ENCODE data around the gene REG1B.

The REG1B gene, protein sequence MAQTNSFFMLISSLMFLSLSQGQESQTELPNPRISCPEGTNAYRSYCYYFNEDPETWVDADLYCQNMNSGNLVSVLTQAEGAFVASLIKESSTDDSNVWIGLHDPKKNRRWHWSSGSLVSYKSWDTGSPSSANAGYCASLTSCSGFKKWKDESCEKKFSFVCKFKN

DNA sequence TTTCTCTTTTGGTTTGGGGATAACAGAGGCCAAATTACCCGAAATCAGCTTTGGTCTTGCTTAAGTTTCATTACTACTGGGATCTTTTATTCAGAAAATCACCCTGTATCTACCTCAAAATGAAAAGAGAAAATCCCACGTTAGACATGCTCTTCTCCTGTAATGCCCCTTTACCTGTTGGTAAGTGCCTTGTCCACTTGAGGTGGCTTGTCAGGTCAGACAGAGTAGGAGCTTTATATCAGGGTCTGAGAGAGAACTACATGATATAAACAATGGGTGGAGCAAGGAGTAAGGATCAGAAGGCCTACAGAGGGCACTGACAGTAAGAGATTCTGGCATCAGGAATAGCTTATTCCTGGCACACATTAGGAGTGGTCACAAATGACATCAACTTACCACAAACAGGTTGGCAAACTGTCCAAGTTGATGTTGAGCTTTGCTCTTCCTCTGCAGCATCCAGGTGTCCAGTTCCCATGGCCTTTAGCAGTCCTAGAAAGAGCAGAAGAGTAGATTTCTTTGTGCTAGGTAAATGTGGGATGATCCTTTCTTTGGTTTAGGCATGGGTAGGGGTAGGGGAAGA lies at the start of gene REG1B:
TSS of gene REG1B (minus strand) at position 209 of the 580 bp plus-strand sequence. CDS start 381 bp downstream, outside the sequence.
- no peak for DNase-seq

DNA sequence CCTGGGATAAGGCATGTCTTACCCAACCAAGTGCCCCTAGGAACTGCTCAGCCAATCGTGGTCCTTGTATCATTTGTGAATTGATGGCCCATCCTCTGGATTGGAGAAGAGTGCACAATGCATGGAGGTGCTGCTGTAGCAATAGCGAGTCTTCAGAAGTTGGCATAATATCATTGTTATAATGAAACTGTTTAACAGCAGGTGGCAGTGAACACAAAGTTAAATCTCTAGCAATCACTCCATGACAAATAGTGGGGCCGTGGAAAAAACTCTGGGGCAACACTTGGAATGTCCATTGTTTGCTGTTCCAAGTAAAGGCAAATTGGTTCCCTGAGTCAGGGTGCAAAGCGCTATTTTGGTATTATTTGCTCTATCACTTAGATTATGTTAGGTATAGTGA lies 43.9 kb upstream of the REG1B start:
- no peak for DNase-seq

DNA sequence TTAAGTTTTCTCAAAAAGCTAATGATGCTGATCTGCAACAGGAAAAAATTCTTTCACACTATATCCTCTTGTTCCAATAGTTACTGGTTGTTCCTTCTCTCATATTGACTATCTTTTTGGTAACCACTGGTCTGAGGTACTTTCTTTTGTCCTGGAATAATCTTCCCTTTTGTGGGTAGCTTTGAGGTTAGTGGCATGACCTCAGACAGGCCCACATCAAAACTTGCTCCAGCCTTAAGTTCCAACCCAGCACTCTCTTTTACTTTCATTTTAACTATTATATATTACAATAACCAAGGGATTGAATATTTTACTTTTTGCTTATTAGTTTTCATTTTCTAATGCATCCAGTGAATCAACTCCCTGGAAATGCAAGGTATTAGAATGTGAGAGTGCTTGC lies 42.0 kb upstream of the REG1B start:
- no peak for DNase-seq

DNA sequence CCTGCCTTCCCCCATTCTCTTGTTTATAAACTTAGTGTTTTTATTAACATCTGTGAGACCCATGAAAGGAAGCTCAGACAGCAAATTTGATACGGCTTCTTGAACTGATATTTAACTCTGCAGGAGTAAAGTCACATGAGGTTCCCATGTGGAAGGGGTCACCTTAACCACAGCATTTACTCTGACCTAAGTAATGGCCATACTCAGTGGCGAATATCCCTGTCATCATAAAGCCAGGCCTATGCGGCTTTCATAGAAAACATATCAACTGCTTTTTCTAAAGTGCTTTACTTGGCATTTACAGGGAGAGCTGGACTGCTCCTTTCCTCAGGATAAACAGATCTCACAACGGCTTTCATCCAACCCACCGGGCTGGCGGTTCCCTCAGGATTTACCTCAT lies 41.5 kb upstream of the REG1B start:
- no peak for DNase-seq

DNA sequence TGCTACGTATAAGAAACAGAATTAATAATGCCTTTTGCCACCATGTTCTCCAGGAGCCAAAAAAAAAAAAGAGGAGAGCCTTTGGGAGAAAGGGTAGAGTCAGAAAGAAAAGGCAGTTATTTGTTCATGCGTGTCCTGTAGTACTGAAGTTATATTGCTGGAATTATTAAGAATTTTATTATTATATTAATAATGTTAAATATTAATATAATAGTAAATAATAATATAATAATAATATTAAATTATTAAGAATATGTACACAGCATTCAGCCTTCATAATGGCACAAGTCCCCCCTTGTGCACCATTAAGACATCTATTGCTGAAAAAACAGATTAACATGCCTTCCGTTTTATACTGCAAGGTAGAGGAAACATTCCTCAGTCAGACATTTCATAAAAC lies 40.6 kb upstream of the REG1B start:
- DNase-seq: no peak

DNA sequence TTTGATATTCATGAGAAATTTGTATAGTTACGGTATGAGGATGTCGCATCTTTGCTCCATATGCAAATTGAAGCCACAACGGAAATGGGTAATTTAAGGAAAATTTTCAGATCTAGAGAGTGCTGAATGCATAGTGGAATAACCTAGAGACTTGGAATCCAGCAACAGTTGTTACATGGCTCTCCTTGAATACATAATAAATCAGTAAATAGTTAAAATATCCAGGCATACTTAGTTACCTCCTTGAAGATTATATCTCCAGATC lies 37.9 kb upstream of the REG1B start:
- no peak for DNase-seq

DNA sequence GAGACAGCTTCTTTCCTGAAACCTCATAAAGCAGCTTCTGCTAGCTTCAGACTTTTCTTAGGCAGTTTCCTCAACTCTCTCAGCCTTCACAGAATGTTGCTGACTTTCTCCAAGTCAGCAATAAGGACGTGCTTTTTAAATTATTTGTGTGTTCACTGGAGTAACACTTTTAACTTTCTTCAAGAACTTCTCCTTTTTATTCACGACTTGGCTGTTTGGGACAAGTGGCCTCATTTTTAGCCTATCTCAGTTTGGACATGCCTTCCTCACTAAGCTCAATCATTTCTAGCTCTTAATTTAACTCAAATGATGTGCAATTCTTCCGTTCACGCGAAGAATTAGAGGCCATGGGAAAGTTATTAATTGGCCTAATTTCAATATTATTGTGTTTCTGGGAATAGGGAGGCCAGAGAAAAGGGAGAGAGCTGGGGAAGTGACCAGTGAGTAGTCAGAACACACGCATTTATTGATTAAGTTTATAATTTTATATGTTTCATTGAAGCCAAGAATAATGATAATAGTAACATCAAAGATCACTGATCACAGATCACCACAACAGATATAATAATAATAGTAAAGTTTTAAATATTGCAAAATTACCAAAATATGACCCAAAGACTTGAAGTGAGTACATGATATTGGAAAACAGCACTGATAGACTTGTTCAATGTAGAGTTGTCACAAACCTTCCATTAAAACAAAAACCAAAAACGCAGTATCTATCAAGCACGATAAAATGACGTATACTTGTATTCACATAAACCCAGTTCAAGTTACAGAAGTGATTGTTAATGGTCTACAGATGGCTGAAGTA lies 37.3 kb upstream of the REG1B start:
- no peak for DNase-seq

DNA sequence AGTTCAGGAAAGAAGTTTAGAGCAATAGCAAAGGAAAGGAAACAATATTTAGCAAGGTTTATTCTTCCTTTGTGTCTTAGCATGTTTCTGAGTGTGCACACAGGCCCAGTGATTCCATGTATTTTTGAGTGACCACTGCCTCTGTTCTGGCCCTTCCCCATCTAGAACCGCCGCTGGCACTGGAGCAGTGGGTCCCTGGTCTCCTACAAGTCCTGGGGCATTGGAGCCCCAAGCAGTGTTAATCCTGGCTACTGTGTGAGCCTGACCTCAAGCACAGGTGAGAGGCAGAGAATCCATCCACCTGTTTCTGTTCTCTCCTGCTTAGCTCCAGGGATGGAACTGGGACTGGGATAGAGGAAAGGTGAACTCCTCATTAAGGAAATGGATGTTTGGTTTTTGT lies 34.9 kb upstream of the REG1B start:
- DNase-seq: no peak

DNA sequence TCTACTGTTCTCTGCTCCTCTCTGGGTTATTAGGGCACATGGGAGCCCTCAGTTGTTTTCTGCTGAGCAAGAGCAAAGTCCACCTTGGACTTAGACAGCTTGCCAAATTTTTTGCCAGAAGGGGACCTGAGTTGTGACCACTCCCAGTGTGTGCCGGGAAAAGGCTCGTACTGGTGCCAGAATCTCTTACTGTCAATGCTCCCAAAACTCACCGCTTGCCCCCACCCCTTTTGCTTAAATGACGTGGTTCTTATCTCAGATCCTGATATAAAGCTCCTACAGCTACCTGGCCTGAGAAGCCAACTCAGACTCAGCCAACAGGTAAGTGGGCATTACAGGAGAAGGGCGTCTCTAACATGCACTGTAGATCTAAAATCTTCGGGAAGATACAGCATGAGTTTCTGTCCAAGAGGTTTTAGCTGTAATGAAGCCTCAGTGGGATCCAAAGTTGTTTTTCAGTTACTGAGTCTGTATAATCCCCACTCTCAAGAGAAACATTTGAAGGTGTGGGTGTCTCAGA lies 32.5 kb upstream of the REG1B start, which contains the start of gene REG1A:
TSS of gene REG1A (plus strand) at position 295 of the 520 bp plus-strand sequence. CDS start 374 bp downstream, outside the sequence.
- DNase-seq: no peak

DNA sequence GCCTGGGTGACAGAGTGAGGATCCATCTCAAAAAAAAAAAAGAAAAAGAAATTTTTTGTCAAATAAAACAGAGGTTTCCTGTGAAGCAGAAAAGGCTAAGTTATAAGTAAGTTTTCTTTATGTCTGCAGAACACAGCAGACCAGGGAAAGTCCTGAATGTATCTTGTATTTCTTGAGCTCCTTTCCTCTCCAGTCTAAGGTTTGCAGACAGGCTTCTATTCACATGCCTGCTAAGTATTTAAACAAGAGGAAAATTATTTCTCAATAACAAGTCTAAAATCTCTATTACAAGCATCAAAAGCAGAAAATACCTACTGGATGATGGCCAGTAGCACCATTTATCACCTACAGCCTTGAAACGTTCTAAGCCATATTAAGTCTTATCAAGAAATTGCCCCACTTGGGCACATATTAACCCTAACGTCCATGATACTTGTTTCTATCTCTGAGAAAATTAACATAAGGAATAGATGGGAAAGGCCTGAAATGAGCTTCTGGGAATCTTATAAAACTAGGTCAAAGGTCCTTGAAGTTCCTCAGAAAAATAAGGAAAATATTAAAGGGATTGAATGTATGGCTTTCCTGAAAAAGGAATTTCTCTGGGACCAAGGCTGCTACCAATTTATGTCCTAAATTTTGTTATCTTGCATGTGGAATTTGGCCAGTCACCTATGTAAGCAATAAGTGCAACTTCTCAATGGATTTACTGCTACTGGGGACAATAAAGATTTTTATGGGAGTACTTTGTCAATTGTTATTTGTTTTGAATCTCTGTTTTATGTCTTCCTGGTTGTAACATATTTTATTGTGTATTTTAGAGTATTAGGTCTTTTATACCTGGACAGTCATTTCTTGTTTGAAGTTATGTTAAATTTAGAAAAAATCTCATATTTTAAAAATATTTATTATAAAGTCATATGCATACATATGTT lies 29.5 kb upstream of the REG1B start:
- no peak for DNase-seq

DNA sequence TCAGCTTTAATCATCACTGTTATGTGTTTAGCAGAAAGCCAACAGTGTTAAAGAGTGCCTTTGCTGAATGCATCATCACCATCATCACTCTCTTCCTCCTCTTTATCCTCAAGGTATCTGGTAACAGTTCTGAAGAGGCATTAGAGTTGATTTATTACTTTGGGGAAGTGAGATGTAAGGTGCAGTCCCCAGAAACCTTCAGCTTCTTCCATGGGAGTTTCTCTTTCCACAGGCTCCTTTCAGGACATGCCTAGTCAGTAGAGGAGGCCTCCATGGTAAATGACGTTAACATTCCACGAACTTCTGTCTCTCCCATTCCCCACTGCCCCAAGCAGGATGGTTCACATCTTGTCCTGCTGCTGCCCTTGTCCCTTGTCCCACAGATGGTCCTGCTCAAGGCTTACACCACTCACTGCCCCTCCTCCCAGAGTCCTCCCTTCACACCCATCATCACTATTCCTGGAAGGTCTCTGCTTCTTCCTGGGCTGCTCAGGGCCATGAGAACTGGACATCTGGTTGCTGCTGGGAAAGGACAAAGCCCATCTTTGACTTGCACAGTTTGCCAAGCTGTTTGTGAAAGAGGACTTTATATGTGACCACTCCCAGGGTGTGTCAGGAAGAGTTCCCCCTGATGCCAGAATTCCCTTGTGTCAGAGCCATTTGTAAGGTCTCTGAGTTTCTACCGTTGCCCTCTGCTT lies 27.2 kb upstream of the REG1B start:
- DNase-seq: no peak

DNA sequence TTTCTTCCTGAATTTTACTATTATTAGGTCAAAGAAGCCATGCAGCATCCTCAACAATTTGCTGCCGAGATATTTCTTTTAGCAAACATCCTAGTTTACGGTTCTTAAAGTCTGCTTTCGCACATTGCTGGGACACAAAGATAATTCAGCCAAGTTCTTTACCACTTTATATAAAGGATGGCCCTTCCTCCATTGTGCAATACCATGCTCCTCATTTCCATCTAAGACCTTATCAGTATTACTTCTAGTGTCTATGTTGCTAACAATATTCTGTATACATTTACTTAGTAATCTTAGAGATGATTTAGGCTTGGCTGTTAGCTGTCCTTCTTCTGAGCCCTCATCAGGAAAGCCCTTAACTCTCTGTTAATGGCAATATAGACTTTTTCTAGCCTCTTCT lies 24.5 kb upstream of the REG1B start:
- no peak for DNase-seq

DNA sequence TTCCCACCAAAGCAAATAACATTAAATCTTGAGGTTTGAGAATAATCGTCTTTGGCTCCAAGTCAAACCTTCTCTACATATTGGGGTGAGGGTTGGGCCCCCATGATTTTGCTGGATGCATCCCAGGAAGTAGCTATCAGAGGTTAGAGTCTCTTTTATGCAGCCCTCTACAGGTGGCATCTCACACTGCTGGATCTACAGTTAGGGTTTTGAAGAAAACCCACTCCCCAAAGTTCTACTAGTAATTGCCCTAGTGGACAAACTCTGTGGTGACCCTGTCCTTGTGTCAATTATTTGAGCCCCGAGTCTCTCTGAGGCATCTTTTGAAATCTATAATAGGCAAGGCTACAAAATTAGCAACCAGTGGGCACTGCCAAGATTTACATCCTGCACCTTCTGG lies 17.5 kb upstream of the REG1B start:
- DNase-seq: no peak

DNA sequence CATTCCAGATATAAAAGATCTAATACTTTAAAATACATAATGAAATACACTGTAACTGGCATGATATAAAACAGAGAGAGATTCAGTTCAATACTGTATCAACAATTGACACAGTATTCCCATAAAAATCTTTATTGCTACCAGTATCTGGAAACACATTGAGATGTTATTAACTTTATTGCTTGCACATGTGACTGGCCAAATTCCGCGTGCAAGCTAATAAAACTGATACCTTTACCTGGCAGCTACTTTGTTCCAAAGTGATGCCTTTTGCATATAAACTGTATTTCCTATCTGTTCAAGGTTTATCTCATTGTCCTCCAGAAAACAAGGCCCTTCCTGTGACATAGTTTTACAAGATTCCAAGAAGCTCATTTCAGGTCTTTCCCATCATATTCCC lies 15.4 kb upstream of the REG1B start:
- DNase-seq: no peak

DNA sequence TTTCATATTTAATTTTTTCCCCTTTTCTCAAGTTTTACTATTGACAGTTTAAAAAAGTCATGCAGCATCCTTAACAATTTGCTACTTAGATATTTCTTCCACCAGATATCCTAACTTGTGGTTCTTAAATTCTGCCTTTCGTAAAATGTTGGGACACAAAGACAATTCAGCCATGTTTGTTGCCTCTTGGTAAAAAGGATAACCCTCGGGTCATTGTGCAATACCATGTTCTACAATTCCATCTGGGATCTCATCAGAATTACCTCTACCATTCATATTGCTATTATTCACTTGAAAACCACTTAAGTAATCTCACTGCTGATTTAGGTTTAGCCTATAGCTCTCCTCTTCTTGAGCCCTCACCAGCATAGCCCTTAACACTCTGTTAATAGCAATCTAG lies 13.2 kb upstream of the REG1B start:
- DNase-seq: no peak

DNA sequence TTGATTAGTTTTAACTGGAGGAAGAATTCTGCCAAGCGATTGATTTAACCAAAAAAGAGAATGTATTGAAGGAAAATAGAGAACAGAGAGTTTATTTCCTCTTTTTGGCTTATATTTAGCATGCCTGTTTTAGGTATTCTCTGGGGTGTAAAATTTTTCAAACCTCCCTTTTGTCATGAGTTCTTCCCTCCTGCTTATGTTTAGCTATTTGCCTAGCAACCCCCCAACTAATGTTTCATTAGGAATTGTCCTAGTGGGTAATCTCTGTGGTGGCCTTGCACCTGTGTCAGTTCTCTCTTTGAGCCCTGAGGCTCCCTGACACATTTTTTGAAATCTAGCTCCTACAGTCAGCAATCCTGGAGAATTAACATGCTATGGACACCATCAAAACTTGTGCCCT lies 12.5 kb upstream of the REG1B start:
- DNase-seq: no peak

DNA sequence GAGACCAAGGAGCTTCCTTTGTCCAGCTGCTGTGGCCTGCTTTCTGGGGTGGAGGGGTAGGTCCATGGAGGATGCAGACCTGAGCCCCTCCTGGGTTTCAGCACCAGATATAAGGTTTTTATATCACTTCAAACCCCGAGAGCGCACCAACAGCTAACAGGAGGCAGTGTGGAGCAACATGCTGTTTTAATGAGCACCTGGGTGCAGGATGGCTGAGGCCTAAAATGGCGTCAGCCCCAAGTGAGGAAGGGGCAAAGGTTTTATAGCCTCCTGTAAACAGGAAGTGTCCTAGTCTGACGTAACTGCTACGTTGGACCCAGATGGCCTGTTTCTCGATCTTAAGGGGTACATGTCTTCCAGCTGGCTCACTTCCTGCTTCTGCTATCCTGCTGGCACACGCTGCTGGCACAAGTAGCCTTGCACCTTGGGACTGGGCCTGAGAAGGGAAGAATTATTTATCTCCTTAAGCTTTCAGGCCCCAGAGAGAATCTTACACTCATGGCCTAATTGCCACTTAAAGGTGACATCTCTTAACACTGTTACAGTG lies 11.4 kb upstream of the REG1B start:
- no peak for DNase-seq

DNA sequence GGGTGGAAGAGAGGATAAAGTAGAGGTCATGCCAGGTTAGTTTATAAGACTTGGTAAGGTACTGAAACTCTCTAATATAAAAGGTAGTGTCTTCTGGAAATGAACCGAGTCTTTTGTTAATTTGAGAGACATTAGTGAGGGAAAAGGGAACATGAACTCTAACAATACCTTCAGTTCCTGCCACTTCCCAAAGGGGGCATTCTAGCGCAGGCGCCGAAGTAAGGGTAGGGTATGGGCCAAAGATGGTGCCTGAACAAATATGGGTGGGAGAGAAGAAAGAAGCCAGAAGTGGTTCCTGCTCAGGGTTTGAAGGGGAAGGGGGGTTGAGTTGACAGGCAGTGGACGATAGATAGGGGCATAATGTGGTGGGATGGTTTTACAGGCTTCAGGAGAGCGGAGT lies 10.1 kb upstream of the REG1B start:
- no peak for DNase-seq

DNA sequence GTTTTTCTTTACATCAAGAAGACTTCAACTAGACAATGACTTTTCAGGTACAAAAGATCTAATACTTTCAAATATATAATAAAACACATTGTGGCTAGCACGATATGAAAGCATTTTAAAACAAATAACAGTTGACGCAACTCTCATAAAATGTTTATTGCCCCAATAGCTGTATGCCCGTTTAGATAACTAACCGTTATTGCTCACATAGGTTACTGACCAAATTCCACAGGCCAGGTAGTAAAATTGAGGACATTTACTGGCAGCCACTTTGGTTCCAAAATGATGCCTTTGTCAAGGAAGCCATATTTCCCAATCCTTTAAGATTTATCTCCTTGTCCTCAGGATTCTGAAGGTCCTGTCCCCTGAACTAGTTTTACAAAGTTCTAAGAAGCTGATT lies 2.9 kb upstream of the REG1B start:
- DNase-seq: no peak

DNA sequence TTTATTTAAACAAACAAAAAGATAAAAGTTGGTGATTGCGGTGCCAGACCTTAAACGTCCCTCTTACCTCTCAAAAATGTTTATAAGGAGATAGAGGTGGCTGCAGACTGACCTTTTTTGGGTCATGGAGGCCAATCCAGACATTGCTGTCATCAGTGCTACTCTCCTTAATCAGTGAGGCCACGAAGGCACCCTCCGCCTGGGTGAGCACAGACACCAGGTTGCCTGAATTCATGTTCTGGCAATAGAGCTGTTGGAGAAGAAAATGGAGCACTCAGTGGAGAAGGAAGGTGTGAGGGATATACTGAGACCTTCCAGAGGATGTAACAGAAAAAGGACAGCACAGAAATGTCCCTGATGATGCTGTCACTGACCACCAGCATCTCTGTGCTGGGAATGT lies 1.5 kb downstream of the REG1B start:
- no peak for DNase-seq

DNA sequence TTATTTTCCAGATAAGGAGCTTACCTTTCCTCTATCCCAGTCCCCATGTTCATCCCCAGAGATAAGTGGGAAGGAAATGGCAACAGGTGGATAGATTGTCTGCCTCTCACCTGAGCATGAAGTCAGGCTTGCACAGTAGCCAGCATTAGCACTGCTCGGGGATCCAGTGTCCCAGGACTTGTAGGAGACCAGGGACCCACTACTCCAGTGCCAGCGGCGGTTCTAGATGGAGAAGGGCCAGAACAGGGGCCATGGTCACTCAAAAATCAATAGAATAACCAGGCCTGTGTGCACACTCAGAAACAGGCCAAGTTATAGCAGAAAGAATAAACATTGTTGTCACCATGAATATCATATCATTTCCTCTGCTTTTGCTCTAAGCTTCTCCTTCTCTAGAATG lies 2.4 kb downstream of the REG1B start:
- DNase-seq: no peak

DNA sequence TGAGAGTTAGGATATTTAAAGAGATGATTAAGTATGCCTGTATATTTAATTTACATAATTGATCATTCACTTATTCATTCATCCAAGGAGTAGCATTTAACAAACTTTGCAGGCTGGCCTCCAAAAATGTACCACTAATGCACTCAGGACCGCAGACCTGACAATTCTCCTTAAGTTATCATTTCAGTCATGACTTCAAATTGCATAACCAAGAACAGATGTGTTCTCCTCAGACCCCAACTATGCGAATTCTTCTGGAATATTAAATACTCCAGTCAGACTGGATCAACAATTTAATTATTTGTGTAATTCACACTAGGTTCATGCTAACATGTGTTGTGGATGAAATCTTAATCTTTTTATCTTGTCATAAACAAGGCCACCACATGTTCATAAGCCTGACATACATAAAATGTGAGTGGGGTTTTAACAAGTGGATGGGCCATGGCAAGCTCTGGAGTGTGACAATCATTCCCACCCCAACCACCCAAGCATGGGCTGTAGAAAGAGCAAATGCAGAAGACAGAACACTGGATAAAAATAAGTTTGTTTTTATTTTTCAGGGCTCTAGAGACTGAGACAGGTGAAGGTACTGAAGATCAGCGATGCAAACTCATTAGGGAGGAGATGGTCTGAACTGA lies 3.2 kb downstream of the REG1B start:
- DNase-seq: no peak

Measured in NCI-H146 (cell line).